OCI-LY3 (cell line): ENCODE results near the gene CDS2.

ENCODE experiments used
- EZH2phosphoT487 ChIP-seq: fragments of 200-600 bp; shearing (Covaris generic); IDR thresholded peaks from 2 replicates; pipeline ENCODE4 v1.6.1; 2018; ENCODE audit warnings: antibody characterized with exemption, mixed run types, low read depth
- TF ChIP-seq, protein P1 (sequence below): fragments of 200-600, 300-600 bp; sonication (generic); IDR thresholded peaks from 2 replicates; pipeline ENCODE4 v1.5.1; 2014; ENCODE audit warnings: antibody characterized with exemption, low read length, low read depth

DNA sequence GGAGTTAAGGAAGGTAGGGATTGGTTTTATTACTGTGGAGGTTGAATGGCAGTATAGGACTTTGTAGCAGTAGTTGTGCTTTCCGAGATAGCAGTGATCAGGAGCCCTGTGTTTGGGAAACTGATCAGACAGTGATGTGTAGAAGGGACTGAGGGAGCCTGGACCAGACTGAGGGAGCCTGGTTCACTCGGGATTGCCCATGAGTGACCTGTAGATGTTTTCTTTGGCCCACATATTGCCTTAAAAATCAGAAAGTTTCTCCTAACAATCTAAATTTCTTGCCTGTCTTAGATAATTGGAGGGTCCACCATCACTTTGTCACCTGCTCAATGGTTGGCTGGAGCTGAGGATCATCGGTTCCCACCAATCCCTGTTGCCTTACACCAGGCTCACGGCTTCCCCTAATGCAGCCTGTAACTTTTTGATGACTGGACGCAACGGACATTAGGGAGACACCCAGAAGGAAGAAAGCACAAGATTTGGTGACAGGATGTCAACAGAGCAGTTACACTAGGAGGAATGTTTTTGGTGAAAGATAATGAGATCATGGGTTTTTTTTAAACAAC lies 1.1 kb downstream of the CDS2 start:
- TF ChIP-seq, protein P1, sequence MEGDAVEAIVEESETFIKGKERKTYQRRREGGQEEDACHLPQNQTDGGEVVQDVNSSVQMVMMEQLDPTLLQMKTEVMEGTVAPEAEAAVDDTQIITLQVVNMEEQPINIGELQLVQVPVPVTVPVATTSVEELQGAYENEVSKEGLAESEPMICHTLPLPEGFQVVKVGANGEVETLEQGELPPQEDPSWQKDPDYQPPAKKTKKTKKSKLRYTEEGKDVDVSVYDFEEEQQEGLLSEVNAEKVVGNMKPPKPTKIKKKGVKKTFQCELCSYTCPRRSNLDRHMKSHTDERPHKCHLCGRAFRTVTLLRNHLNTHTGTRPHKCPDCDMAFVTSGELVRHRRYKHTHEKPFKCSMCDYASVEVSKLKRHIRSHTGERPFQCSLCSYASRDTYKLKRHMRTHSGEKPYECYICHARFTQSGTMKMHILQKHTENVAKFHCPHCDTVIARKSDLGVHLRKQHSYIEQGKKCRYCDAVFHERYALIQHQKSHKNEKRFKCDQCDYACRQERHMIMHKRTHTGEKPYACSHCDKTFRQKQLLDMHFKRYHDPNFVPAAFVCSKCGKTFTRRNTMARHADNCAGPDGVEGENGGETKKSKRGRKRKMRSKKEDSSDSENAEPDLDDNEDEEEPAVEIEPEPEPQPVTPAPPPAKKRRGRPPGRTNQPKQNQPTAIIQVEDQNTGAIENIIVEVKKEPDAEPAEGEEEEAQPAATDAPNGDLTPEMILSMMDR: no peak
- no peak for TF ChIP-seq EZH2phosphoT487
